D721Med (cell line): ENCODE results near the gene UPK3A.

Source experiments
- DNase-seq: peaks from one replicate; pipeline ENCODE4 v3.0.0; 2011; ENCODE audit warnings: low spot score; ENCODE audit not compliant: insufficient read length
- FAIRE-seq: peaks from 2 replicates; lab custom pipeline; 2011; peaks lifted over from hg19 to GRCh38; lab: Jason Lieb, UNC
- CTCF ChIP-seq: IDR thresholded peaks from 2 replicates; pipeline ENCODE4 v1.5.1; 2012; ENCODE audit warnings: mild to moderate bottlenecking, control low read depth; ENCODE audit not compliant: insufficient read depth; ENCODE audit errors: missing control alignments

The UPK3A gene

GRCh38 chr22:45335021-45335818, 50.5 kb downstream of the UPK3A start:
- no peak for TF ChIP-seq CTCF
- DNase-seq, result no peak
- FAIRE-seq, result no peak

- FAIRE-seq (no peak), DNase-seq (no peak)
- TF ChIP-seq CTCF, result no peak
Observed at GRCh38 chr22:45335854-45336522, 51.2 kb downstream of the UPK3A start.

DNA sequence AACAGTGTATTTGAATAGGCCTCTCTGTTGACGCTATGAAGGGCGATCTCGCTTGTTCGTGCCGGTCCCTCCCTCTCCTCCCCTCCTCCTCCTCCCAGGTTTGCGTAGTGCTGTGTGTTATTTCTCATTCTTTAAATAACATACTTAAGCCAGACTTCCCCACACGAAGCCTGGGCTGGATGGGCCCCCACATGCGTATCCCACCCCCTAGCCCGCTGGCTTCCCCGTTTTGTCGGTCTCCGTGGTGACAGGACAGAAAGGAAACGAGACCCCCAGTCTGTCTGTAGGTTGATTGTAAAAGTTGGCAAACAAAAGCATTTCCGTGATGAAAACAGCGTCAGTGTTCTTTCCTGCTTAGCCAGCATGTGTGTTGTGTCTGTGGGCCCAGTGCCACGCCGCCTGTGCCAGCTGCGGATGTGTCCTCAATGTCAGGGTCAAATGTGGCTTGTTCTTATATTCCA, 52.3 kb downstream of the UPK3A start:
- no peak for TF ChIP-seq CTCF
- FAIRE-seq, result no peak
- DNase-seq, result no peak

- no peak for TF ChIP-seq CTCF
- no peak for DNase-seq
- no peak for FAIRE-seq
Observed at GRCh38 chr22:45337536-45337935, 52.8 kb downstream of the UPK3A start.

DNA sequence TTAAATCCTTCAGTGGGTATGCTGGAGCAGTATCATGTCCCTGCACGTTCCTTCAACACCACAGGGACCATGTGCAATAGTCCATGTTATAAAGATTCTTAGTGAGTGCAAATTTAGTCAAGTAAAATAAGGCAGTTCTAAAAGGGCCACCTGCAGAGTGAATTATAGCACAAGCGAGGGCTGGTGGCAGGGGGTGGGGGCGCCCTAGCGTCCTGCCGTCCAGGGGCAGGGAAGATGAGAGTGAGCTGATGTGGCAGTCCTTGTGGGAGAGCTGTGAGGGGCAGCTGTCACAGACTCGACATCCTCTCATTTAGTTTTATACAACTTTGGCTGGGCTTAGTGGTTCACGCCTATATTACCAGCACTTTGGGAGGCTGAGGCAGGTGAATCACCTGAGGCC, 54.0 kb downstream of the UPK3A start:
- DNase-seq (no peak), FAIRE-seq (no peak)
- TF ChIP-seq CTCF, result no peak

DNA sequence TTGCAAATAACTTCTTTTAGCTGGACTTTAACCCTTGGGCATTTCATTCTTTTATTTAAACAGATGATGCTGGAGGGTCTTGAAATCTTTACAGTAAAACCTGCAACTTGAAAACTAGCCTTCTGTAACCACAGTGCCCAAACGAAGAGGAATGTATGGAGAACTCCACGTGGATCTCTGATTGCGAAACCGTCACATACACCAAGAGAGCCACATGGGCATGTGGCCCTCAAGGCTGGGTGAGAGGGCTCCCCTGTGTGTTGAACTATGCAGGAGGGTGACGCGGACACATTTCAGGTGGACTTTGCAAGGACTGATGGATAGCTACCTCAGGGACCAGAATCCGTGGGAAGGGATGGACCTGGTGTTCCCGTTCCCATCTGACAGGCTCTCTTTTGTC, 55.6 kb downstream of the UPK3A start:
- no peak for FAIRE-seq
- no peak for TF ChIP-seq CTCF
- no peak for DNase-seq

DNA sequence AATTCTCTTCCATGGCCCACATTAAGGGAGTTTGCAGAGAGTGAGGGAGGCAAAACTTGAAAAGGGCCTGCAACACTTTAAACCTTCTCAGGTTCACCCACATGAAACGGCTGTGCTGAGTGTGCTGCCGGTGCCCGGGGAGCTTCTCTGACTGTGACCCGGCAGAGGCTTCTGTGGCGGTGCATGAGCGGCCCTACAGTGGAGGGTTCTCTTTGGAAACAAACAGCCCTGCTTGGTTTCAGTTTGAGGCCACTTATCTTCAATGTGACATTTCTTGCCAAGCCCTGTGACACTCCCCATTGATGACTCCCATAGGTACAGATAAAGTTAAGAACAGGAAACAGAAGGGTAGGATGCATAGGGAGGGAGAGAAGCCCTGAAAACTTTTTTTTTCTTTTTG, 56.7 kb downstream of the UPK3A start:
- TF ChIP-seq CTCF, result no peak
- FAIRE-seq (no peak), DNase-seq (no peak)
